SK-N-DZ (cell line): ENCODE measurements around the gene KMT2E.
"Not testable (repeated sequence)": the region's sequence is repeated elsewhere in the genome, so short reads cannot be mapped to it uniquely, and the experiment has no call there.

Experiments used
- DNase-seq: peaks from one replicate; pipeline ENCODE4 v3.0.0-alpha.2; 2015; ENCODE audit warnings: low spot score

Gene KMT2E

GRCh38 chr7:104983076-104983577, 30.9 kb upstream of the KMT2E start:
- no peak for DNase-seq

DNA sequence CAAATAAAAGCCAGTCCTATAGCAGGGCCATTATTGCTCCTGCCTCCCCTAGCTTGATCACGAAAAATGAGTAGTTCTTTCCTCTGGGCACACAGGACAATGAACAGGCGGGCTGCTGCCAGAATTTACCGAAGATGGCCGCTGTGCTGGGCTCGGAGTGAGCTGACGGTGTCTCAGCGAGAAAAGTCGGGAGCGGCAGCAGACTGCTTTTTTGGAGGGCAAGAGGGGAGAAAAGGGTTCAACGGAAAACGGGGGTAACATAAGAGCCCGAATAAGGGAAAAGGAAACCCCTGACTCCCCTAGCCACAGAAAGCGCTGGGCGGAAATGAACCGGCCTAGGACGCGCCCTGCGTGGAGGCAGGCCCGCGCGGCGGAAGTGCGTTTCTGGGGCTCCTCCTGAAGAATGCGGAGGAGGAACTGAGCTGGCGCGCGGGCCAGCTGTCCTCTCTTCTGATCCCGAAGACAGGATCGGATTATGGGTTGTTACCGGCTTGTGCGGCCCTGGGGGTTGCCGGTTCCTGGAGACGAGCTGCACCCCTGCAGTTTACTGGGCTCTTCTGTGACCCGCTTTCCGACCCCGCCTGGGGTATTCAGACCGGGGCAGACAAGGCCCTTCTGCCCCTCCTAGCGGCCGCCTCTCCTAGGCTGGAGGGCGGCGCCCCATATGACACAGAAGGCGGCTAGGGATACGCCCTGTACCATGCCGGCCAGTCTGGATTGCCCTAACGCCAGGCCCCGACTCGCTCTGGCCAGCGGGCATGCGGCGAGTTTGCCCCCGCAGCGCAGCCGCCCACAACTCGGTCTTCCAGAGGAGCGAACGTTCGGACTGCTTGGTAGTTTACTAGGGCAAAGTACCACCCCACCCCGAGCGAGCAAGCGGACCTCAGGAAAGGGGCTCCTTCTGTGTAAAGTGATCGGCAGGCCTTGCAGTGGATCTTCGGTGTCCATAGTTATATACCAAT, 30.1 kb upstream of the KMT2E start:
- peak; percentile 71 for DNase-seq

GRCh38 chr7:104984585-104985258, 29.3 kb upstream of the KMT2E start:
- DNase-seq, result no peak

DNA sequence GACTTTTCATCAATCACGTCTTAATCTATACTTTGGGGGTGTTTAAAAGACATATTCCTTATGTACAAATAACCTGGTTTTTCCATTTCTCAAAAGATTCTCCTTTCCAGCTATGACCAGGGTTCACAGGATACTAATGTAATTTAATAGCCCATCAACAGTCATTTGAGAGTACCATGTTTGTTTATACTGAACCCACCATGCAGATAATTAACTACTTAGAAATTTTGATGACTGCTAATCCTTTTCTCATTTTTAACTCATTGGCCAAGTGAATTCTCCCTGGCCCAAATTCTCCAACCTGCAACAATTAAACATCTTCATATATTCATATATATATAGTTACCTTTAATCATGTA, 28.8 kb upstream of the KMT2E start:
- no peak for DNase-seq

DNA sequence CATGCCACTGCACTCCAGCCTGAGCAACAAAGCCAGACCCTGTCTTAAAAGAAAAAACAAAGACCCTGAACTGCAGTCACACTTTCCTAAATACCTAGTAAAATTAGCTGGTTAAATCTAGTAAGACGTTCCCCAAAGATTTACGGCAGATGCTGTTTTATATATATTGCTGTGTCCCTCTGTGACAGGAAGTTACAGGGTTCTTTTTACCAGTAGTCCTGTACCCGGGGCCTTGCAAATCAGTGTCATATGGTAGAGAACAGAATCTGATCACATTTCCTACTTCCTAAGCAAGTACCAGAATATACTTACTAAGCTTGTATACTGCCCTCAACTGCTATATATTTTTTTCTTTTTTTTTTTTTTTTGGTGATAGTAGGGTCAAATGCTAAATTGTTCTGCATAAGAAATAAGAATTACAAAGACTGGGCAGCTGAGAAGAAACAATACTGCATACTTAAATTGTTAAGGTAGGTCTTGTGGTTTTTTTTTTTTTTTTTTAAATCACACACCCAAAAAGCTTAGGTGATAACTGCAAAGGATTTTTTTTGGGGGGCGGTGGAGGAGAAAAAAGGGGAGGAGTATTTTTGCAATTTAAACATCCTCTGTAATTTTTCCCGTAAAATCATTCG, 27.3 kb upstream of the KMT2E start:
- no peak for DNase-seq

DNA sequence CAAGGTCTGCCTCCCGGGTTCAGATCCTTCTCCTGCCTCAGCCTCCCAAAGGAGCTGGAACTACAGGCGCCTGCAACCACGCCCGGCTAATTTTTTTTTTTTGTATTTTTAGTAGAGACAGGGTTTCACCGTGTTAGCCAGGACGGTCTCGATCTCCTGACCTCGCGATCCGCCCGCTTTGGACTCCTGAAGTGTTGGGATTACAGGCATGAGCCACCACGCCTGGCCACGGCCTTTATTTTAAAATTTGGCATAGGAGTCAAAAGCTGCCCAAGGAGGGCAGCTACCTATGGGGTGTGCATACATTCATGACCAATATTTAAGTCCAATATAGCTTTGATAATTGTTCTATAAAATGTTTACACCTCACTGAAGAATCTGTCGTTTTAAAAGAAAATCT, 26.6 kb upstream of the KMT2E start:
- DNase-seq, result not testable (repeated sequence)

GRCh38 chr7:104990983-104991382, 23.0 kb upstream of the KMT2E start:
- no peak for DNase-seq

DNA sequence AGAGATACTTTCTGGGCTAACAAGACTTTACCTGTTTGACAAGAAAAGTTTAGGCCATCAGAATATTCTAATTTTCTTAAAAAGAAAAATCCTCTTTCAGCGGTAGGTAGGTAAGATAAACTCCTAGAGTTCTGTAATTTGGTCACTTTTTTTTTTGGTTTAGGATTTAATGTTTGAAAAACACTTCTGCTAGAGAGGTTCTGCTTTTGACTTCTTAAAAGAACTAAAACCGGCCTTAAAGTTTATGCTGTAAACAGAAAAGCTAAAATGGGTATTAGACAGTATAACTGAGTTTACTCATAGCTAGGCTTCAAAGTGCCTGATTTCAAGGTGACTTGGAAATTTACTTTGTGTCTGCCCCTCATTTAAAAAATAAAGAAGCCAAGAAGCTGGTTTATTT, 21.7 kb upstream of the KMT2E start:
- no peak for DNase-seq

GRCh38 chr7:104993217-104993862, 20.7 kb upstream of the KMT2E start:
- no peak for DNase-seq

GRCh38 chr7:104998040-104998752, 15.8 kb upstream of the KMT2E start:
- DNase-seq, result no peak

DNA sequence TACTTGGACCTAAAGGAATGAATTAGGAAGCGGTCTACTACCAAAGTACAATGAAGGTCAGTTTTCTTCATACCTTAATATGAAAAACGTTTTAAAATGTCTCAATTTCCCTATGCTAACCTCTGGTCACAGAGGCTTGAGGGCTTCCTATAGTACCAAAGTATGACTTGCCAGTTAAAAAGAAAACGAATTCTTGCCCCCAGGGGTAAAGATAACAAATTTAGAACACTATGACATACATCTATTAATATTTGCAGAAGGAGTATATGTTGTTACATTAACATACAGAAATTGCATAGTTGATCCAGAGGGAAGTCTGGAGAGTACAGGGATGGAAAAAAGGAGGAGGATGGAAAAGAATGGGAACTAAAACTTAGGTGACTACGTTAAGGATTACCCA, 13.8 kb upstream of the KMT2E start:
- DNase-seq, result no peak

DNA sequence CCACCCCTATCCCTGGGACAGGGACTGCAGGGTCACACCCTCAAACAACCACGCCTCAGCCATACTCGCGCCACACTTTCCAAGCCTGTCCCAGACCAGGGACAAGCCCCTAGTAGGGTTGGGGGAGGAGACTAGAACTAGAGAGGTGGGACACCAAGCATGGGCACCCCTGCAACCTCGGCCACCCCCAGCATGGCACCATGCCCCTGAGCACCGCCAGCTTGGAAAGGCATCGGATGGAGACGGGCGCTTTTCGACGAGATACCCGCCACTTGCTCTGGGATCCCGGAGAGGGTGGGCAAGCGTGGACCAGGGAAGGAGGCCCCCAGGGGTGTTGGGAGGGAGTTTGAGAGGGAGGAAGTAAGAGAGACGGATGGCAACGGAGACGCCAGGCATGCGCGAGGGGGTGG, 13.1 kb upstream of the KMT2E start:
- DNase-seq, result no peak

DNA sequence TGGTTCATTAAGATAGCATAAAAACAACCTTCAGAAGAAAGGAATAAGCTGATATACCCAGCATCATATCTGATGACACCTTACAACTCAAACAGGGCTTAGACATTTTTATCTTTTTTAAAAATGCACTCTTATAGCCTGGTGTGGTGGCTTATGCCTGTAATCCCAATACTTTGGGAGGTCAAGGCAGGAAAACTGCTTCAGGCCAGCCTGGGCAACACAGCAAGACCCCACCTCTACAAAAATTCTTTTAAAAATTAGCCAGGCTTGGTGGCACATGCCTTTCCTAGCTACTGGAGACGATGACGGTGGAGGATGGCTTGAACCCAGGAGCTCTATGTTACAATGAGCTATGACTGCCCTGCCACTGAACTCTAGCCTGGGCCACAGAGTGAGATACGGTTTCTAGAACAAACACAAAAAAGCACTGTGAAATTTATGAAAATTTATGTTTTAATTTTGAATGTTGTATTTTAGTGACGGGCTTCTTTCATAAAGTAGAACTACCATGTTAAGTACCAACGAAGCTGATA, 12.3 kb upstream of the KMT2E start:
- DNase-seq, result no peak

DNA sequence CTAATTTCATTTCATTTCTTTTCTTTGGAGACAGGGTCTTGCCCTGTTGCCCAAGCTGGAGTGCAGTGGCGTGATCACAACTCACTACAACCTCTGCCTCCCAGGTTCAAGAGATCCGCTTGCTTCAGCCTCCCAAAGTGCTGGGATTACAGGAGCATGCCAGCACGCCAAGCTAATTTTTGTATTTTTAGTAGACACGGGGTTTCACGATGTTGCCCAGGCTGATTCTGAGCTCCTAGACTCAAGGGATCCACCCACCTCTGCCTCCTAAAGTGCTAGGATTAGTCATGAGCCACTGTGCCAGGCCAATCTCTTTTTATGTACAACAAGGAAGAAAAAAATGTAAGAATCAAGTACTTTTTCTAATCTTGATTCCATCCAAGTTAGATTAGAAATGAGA, 10.7 kb upstream of the KMT2E start:
- DNase-seq, result no peak

GRCh38 chr7:105003872-105004510, 10.0 kb upstream of the KMT2E start:
- no peak for DNase-seq

GRCh38 chr7:105005006-105005405, 9.0 kb upstream of the KMT2E start:
- DNase-seq, result not testable (repeated sequence)

- DNase-seq, result not testable (repeated sequence)
Measured at GRCh38 chr7:105005486-105005885, 8.5 kb upstream of the KMT2E start.

- DNase-seq, result no peak
Measured at GRCh38 chr7:105006367-105007136, 7.5 kb upstream of the KMT2E start.

DNA sequence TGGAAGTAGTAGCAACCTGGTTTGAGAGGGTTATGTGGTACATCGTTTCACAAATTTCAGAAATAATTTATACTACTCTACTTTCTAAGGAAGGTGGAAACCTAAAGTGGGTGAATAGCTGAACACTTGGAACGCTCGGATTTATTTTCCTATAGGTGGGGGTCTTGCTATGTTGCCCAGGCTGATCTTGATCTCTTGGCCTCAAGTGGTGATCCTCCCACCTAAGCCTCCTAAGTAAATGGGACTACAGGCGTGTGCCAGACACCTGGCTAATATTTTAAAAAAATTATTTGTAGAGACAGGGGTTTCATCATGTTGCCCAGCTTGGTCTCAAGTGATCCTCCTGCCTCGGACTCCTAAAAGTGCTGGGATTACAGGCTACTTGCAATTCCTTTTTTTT, 6.7 kb upstream of the KMT2E start:
- DNase-seq, result no peak
